ENCODE measurements around the gene LRG1.

The LRG1 gene

DNA sequence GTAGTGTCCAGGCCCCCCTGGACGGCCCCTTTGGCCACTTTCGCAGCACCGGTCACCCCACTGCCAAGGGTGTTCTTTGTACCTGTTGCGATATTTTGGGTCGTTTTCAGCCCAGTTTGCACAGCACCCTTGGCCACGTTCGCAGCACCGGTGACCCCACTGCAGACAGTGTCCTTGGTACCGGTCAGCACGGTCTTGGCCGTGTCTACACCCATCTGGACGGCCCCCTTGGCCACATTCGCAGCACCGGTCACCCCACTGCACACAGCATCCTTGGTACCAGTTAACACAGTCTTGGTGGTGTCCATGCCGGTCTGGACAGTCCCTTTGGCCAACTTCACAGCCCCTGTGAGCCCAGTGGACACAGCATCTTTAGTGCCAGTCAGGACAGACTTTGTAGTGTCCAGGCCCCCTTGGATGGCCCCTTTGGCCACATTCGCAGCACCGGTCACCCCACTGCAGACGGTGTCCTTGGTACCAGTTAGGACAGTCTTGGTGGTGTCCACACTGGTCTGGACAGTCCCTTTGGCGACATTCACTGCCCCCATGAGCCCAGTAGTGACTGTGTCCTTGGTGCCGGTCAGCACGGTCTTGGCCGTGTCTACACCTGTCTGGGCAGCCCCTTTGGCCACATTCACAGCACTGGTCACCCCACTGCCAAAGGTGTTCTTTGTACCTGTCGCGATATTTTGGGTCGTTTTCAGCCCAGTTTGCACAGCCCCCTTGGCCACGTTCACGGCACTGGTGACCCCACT, 28.4 kb downstream of the LRG1 start:
- no peak for DNase-seq (ENCODE audit: low read depth in 3 of 3, low spot score in 1 of 3)

DNA sequence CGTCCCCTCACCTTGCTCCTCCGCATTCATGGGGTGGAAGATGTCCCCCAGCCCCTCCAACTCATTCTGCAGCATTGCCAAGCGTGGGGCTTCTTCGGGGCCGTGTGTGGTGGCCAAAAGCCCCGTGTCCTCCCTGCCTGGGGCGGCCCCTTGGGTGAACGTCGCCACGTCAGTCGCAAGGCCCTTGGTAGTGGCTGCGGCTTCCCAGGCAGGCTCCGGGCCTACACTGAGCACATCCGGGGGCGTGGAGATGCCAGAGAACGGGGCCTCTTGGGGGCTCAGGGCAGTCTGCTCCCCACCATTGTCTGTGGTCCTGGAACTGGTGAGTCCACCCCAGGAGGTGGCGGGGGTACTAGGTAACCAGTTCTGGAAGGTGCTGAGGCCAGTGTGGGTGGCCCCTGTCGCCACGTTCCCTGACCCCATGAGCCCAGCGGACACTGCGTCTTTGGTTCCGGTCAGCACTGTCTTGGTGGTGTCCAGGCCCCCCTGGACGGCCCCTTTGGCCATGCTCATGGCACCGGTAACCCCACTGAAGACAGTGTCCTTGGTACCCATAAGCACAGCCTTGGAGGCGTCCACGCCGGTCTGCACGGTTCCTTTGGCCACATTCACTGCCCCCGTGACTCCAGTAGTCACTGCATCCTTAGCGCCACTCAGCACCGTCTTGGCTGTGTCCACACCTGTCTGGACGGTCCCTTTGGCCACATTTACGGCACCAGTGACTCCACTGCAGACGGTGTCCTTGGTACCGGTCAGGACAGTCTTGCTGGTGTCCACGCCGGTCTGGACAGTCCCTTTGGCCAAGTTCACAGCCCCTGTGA, 29.2 kb downstream of the LRG1 start:
- no peak for DNase-seq (ENCODE audit: low read depth in 3 of 3, low spot score in 1 of 3)

DNA sequence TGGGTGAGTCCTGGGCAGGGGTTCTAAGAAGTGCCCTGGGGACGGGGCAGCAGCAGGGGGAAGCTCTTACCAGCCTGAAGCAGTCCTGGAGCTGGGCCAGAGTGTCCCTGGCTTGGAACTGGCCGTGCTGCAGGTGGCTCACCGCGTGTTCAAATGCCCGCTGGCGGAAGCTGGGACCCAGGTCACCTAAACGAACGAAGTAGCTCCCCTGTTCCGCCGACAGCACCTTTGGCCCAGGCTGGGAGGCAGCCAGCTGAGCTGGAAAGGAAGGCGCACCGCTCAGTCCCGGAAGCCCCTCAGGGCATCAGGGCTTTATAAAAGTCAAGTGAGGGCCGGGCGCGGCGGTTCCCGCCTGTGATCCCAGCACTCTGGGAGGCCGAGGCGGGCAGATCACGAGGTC, 31.1 kb downstream of the LRG1 start:
- DNase-seq (ENCODE audit: low read depth in 3 of 3, low spot score in 1 of 3), result no peak

DNA sequence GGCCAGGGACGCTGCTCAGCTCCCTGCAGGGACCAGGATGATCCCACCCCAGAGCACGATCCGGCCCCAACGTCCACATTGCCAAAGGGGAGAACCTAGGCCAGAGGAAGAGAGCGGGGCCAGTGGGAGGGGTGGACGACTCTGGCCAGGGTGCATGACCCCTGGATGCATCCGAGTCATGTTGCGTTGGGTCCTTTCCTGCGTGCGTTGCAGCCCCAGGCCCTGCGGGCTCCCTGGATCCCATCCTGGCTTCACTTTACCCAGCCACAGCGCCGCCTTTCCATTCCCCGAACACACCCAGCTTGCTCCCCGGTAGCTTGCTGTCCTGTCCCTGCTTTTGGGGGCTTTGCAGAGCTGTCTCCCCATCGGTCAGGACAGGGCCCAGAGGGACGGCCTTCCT, 32.0 kb downstream of the LRG1 start:
- DNase-seq (ENCODE audit: low read depth in 3 of 3, low spot score in 1 of 3), result no peak

DNA sequence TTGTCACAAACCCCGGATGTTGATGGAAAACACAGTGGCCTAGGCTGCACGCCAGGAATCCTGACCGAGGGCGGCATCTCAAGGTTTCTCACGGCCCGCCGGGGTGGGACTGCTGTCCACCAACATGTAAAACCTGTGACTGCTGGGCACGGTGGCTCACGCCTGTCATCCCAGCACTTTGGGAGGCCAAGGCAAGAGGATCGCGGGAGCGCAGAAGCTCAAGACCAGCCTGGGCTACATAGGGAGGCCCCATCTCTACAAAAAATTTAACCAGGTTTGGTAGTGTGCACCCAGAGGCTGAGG, 32.7 kb downstream of the LRG1 start:
- DNase-seq (ENCODE audit: low read depth in 3 of 3, low spot score in 1 of 3), result no peak

DNA sequence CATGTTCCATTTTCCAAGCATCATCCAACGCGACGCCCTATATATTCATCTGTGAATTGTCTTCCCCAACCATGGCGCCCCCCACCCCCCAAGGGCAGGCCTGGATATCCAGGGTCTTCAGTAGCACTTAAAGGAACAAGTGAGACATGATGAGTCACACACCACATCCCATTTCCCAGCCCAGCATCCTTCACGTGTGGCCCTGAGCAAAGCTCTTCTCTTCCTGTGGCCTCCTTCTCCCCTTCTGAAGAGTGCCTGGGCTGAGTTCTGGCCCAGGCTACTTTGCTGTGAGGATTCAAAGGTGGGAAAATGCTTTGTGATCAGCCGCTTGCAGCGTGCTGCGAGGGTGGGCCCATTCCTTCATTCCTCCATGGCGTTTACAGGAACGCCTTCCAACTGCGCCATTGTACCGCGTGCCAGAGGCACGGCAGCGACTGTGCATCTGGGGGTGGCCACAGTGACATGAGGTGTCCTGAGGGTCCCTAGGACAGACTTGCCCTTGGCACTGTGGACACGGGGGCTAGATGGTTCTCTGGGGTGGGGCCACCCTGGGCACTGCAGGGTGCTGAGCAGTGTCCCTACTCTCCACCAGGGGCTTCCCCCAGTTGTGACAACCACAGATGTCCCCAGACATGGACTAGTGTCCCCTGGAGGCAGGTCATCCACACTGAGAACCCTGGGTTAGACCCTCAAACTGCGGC, 33.2 kb downstream of the LRG1 start:
- no peak for DNase-seq (ENCODE audit: low read depth in 3 of 3, low spot score in 1 of 3)

DNA sequence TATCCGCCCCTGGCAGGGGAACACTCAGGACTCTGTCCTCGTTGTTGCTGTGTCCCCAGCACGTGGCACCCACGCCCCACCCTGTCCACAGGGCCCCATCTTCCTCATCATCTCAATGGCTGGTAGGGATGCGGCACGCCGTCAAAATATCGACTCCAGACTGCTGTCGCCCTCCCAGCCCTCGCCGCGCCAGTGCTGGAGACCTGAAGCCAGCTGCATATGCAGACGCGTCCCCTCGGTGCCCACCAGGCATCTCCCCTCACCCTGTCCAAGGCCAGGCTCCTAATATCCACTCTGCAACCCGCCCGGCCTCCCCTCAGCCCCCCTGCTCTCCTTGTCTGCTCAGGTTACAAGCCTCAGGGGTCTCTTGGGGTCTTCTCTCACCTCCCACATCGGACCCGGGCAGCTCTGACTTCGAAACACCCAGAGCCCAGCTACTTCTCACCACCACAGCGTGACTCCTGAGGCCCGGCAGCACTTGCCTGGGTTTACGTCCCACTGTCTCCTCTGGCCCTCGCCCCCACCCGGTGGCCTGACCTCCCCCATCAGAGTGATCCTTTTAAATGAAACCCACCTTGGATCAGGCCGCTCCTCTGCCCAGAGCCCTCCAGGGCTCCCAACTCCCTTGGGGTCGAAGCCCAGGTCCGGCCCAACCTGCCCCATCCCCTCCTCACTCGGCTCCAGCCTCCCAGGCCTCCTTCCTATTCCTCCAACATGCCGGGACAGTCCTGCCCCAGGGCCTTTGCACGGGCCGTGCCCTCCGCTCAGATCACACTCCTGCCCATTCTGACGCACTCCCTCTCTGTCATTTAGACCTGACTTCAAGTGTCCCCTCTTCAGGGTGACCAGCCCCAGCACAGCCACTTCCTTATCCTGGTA, 34.0 kb downstream of the LRG1 start:
- DNase-seq (ENCODE audit: low read depth in 3 of 3, low spot score in 1 of 3), result no peak

DNA sequence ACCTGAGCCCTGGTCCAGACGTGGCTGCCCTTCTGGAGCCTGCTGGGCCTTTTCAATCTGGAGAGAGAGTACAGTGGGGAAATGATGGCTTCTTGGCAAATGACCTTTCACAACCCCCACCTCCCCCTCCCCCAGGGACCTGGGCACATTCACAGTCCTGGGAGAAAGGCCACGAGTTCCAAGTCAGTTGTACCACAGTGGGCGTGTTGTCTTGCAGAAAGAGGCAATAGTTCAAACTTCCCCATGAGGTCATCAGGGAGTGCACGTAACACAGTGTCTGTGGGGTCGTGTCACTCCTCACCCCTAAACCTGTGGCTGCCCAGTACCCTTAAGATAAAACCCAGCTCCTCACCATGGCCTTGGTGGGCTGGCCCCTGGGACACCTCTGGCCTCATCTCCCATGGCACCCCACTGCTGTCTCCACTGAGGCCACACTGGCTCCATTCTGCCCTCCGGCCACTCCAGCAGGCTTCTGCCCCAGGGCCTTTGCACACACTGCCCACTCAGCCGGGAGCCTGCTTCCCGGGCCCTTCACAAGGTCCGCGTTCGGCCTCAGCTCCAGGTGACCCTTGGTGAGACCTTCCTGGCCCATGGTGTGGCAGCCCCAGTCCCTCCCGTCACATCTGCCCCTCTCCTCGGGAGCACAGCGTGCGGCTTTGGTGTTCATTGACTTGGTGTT, 34.8 kb downstream of the LRG1 start:
- DNase-seq (ENCODE audit: low read depth in 3 of 3, low spot score in 1 of 3), result no peak

DNA sequence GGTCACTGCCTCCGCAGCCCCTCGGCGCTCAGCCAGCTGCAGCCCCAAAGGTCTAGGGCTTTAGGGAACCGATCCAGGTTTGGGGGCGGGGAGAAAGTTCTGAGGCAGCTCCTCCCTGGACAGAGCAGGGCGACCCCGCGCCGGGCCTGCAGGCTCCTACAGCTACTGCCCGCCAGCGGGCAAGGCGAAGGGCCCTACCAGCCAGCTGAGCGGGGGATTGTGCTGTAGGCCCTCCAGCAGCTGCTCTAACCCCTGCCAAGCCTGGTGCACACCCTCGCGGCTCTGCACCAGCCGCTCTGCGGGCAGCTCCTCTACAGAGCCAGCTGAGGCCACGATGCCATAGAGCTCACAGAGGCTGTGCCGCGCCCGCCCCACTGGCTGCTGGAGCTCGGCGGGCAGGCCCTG, 35.5 kb downstream of the LRG1 start:
- no peak for DNase-seq (ENCODE audit: low read depth in 3 of 3, low spot score in 1 of 3)

DNA sequence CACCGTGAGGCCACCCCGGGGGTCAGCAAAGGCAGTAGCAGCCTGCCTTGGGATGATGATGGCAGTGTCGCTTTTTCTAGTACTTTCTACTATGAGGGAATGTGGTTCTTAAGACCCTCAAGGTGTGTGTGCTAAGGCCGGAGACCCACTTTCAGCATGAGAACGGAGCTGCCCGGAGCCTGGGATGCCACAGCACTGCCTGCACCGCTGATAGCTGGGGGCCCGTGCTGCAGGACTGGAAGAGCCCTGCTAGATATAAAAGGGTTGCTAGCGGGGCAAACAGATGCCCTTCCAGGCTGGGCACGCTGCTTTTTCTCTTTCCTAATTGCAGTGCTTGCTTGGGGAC, 36.0 kb downstream of the LRG1 start:
- DNase-seq (ENCODE audit: low read depth in 3 of 3, low spot score in 1 of 3), result no peak

DNA sequence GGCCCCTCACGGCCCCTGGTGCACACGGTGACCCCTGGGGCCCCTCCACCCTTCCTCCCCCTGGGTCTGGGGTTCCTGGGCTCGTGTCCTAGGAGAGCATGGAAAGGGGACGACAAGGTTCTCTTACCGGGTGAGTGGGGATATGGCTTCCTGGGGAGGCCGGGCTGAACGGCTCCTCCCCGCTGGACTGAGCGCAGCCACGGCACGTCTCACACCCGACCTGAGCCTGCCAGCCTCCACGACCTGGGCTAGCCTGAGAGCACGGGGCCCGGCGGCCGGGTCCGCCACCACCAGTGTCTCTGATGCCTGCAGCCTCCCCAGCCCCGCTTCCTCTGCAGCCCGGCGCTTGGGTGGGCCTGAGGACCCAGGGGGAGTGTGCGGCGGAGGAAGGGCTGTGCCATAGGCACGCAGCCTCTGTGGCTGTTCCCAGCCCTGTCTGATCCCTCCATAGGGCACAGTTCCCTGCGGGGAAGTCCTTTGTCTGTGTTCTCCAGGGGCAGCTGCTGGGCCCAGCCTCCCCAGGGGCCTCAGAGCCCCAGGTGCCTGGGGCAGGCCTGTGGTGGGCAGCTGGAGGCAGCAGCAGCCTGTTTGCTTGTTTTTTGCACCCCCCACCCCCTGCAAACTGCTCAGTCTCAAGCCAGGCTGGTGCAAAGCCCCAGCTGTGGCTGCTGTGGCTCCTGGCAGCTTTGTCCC, 36.6 kb downstream of the LRG1 start:
- DNase-seq (ENCODE audit: low read depth in 3 of 3, low spot score in 1 of 3), result no peak

DNA sequence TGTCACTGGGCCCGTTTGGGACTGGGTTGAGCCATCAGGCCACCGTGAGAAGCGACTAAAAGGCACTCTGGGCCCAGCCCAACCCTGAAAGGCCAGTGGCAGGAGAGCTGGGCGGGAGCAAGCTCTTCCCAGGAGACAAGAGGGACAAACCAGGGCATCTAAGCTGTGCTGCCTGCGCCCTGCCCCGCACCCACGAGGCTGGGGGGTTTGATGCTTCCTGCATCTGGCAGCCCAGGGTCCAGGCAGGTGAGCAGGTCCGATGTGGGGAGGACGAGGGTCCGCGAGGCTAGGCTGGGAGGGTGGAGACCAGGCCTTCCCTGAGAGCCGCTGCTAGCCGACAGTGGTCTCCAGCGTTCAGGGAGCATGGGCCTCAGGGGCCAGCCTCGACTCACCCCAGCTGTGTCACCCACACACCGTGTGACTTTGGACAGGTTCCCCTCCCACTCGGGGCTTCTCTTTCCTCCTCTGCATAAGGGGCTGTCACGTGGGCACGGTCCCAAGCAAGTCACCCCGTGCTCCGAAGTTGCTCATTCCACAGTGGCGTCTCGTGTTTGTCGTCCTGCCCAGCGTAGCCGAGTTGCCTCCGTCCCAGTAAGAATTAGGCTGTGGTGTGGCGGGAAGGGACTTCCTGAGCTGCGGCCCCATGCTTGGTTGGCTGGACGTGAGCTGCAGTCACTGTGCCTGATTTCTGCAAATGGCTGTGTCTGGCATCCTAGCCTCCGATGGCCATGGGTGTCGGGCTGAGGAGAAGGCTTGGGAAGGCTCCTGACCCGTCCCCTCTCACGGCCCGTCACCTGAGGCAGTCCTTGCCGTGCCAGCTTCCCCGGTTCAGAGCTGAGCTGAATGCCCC, 37.3 kb downstream of the LRG1 start:
- no peak for DNase-seq (ENCODE audit: low read depth in 3 of 3, low spot score in 1 of 3)

DNA sequence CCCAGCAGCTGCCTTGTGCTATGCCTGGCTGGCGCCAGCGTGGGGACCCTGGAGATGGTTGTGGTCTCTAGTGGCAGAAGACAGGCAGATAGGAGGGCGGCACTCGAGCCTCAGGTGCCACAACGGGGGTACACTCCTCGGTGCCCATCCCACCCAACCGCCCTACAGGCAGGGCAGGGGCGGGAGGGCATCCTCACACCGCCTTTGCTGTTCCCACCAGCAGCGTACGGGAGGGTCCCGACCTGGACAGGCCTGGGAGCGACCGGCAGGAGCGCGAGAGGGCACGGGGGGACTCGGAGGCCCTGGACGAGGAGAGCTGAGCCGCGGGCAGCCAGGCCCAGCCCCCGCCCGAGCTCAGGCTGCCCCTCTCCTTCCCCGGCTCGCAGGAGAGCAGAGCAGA, 38.1 kb downstream of the LRG1 start:
- no peak for DNase-seq (ENCODE audit: low read depth in 3 of 3, low spot score in 1 of 3)

DNA sequence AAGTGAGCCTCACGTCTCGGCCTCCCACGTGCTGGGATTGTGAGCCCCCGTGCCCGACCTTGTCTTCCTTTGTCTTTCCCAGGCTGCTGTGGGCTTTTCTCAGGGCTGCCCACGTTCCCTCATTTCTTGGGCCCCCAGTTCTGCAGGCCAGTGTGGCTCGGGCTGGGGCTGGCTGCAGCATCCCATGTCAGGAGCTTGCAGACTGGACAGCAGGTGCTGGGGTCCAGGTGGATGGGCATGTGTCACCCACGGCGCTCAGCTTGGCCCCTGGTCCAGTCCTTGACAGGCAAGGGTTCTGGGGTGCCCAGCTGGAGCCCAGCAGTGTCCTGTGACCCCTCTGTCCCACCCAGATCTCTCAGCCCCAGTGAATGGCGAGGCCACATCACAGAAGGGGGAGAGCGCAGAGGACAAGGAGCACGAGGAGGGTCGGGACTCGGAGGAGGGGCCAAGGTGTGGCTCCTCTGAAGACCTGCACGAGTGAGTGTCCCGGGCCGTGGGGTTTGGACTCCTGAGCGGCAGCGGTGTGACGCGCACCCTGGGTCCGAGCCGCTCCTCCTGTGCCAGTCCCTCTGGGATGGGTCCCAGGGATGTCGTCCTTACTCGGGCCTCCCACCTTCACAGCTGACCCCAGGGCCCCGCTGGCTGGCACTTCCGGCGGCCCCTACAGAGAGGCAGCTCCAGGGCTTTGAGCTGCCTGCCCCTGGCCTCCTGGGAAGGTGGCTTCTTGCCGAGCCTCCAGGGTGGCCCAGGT, 38.8 kb downstream of the LRG1 start:
- DNase-seq (ENCODE audit: low read depth in 3 of 3, low spot score in 1 of 3), result no peak

DNA sequence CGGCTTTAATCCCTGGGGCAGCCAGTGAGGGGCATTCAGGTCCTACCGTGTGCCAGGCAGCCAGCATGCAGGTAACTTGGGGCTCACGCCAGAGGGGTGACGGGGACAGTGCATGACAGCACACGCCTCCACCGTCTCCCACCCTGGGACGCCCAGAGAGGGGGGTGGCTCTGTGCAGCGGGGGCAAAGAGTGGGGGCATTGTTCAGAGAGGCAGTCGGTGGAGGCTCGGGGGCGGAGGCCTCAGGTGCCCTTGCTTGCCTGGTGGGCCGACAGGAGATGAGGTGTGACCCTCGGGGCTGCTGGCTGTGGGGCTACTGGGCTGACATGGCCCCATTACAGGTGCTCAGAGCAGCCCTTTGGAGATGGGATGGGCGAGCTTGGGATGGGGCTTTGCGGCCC, 40.0 kb downstream of the LRG1 start:
- DNase-seq (ENCODE audit: low read depth in 3 of 3, low spot score in 1 of 3), result no peak

DNA sequence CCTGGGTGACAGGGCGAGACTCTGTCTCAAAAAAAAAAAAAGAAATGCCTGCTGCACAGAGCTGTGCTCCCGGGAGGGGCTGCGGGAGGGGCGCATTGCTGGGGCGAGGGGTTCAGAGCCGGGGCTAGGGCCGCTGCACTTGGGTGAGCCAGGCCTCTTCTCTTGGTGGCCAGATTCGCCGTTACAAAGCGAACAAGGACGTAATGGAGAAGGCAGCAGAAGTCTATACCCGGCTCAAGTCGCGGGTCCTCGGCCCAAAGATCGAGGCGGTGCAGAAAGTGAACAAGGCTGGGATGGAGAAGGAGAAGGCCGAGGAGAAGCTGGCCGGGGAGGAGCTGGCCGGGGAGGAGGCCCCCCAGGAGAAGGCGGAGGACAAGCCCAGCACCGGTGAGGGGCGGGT, 40.5 kb downstream of the LRG1 start:
- DNase-seq (ENCODE audit: low read depth in 3 of 3, low spot score in 1 of 3), result no peak

DNA sequence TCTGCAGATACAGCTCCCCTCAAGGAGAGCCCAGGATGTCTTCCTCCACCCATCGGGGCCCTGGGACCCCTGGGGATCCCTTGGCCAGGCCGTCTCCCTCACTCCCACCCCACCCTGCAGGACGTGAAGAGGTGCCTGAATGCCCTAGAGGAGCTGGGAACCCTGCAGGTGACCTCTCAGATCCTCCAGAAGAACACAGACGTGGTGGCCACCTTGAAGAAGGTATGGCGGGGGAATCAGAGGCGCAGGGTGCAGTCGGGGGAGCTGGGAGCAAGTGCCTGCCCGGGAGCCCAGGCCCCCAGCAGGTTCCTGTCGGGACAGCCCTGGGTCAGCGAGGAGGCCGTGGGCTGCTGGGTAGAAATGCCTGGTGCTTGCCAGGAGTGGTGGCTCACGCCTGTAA, 41.1 kb downstream of the LRG1 start:
- no peak for DNase-seq (ENCODE audit: low read depth in 3 of 3, low spot score in 1 of 3)

DNA sequence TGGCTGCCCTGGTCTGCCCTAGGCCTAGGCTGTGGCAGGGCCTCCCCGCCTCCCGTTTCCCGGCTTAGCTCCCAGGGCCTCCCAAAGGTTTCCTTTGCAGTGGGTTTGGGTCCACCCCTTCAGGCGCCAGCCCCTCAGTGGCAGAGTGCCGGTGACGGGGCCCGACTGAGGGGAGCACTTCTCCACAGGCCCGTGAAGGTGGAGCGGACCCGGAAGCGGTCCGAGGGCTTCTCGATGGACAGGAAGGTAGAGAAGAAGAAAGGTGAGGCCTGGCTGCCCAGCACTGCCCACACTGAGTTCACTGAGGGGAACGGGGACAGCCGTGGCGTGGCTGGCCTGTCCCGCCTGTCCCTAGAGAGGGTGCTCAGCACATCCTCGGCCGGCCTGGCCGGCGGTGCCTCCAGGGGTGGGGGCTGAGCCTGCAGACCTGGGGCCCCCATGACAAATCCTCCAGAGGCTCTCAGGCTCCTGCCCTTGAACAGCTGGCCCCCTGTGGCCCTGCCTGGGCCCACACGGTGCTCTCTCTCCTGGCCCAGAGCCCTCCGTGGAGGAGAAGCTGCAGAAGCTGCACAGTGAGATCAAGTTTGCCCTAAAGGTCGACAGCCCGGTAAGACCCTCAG, 42.0 kb downstream of the LRG1 start:
- DNase-seq (ENCODE audit: low read depth in 3 of 3, low spot score in 1 of 3), result no peak
